ENCODE results near the gene SLC39A7.

The SLC39A7 gene

DNA sequence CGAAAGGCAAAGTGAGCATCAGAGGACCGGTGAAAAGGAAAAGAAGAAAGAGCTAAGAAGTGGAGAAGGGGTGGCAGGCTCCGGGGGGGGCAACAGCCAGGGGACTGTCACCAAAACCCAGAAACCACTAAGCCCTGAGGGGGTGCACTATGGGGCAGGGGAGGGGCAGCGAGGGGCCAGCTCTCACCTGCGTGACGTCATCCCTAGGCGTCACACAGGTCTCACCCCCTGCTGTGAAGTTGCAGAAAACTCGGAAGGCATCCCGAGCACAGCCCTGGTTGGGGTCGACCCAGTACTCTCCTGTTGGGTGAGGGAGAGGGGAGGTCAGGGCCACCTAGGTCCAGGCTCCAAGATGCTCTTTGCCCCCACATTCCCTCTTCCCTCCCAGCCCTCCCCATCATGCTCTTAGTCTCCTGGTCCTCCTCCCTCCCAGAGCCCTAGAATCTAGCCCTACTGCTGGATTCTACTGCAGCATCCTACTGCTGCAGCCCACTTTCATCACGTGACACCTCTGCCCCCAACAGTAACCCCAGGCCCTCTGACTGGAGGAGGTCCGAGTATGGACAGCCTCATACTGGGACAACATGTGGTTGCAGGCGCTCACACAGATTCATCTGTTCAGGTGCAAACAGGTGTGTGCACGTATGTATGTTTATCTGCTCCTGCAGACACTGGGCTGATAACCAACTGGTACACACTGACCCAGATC, 35.8 kb upstream of the SLC39A7 start:
- Histone ChIP-seq H3K27ac (ENCODE audit: low read depth, low read length) (no peak overlapping the region), H3K4me1 (ENCODE audit: insufficient read depth, low read length) (peaks cover 14% of the 10 kb centered on the region), H3K4me3 (ENCODE audit: low read depth in 1 of 2, low read length in 2 of 2) (no peak overlapping the region), H3K36me3 (ENCODE audit: insufficient read depth, low read length) (no peaks in the 10 kb centered on the region), H3K9me3 (ENCODE audit: low read length) (no peaks in the 10 kb centered on the region), H3K9ac (ENCODE audit: low read length) (no peak overlapping the region), H3K27me3 (ENCODE audit: control insufficient read depth in 1 of 2, insufficient read depth in 2 of 2, low read length in 2 of 2) (no peaks in the 10 kb centered on the region)

DNA sequence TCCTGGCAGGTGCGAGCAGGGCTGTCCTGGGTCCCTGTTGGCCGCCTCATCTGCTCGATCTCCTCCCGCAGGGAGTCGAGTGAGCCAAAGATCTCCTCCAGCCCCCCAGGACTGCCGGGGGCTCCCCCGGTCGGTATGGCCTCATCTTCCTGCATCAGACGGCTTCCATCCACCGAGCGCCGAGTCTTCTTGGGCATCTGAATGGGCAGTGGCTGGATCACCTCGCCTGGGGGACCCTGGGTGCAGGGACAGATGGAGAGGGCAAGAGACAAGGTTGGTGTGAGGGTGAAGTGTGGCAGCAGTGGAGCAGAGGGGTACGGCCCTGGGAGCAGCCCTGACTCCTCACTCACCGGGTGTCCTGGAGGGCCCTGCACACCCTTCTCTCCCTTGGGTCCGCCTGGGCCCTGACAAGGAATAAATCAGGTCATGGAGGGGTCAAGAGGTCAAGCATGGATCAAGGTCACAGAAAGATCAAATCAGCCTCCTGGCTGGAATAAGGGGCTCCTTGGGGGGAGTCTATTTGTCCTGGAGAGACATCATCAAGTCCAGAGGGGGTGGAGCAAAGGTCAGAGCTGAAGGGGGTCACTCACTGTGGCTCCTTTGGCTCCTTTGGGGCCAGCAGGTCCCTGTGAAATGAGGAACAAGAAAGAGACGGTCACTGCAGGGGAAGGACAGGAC, 34.9 kb upstream of the SLC39A7 start:
- Histone ChIP-seq H3K9ac (ENCODE audit: low read length) (no peak overlapping the region), H3K27me3 (ENCODE audit: control insufficient read depth in 1 of 2, insufficient read depth in 2 of 2, low read length in 2 of 2) (no peaks in the 10 kb centered on the region), H3K36me3 (ENCODE audit: insufficient read depth, low read length) (no peaks in the 10 kb centered on the region), H3K4me1 (ENCODE audit: insufficient read depth, low read length) (peaks cover 12% of the 10 kb centered on the region), H3K4me3 (ENCODE audit: low read depth in 1 of 2, low read length in 2 of 2) (no peak overlapping the region), H3K9me3 (ENCODE audit: low read length) (no peaks in the 10 kb centered on the region), H3K27ac (ENCODE audit: low read depth, low read length) (no peak overlapping the region)

DNA sequence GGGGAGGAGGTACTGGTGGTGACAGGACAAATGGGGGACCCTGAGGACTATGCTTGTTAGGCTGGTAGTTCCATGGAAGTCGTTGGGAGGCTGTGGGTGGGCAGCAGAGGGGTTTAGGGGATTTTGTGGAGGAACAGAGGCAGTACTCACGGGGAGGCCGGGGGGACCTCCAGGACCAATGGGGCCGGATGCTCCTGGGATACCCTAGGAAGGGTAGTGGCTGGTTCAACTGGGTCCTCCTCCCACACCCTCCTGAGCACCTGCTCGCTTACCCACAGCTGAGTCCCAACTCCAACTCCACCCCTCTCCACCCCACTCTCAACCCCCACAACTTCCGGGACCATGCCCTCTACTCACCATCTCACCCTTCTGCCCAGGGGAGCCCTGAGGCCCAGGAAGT, 34.3 kb upstream of the SLC39A7 start:
- no peak overlapping the region for H3K4me3 ChIP-seq (ENCODE audit: low read depth in 1 of 2, low read length in 2 of 2)
- no peak overlapping the region for H3K27ac ChIP-seq (ENCODE audit: low read depth, low read length)
- H3K9me3 ChIP-seq (ENCODE audit: low read length), result no peaks in the 10 kb centered on the region
- H3K4me1 ChIP-seq (ENCODE audit: insufficient read depth, low read length), result peaks cover 5% of the 10 kb centered on the region
- H3K9ac ChIP-seq (ENCODE audit: low read length), result no peak overlapping the region
- H3K27me3 ChIP-seq (ENCODE audit: control insufficient read depth in 1 of 2, insufficient read depth in 2 of 2, low read length in 2 of 2), result no peaks in the 10 kb centered on the region
- no peaks in the 10 kb centered on the region for H3K36me3 ChIP-seq (ENCODE audit: insufficient read depth, low read length)

DNA sequence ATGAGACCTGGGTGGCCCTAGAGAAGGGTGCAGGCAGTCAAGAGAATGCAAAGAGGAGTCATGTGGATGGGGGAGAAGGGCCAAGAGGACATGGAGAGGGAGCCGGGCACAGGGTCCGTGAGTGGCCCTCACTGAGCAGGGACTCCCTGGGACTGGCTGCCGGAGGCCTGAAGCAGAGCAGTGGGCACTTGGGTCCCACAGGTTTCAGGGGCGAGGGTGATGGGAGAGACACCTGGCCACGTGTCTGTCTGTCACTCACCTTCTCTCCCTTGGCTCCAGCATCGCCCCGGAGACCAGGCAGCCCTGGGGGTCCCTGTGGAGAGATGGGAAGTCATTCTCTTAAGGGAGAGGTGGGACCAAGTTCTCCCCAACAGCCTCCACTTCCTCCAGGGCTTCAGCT, 33.9 kb upstream of the SLC39A7 start:
- no peak overlapping the region for H3K9ac ChIP-seq (ENCODE audit: low read length)
- H3K27ac ChIP-seq (ENCODE audit: low read depth, low read length), result no peak overlapping the region
- H3K27me3 ChIP-seq (ENCODE audit: control insufficient read depth in 1 of 2, insufficient read depth in 2 of 2, low read length in 2 of 2), result no peaks in the 10 kb centered on the region
- H3K4me3 ChIP-seq (ENCODE audit: low read depth in 1 of 2, low read length in 2 of 2), result no peak overlapping the region
- H3K36me3 ChIP-seq (ENCODE audit: insufficient read depth, low read length), result no peaks in the 10 kb centered on the region
- H3K4me1 ChIP-seq (ENCODE audit: insufficient read depth, low read length), result peaks cover 4% of the 10 kb centered on the region
- no peaks in the 10 kb centered on the region for H3K9me3 ChIP-seq (ENCODE audit: low read length)

DNA sequence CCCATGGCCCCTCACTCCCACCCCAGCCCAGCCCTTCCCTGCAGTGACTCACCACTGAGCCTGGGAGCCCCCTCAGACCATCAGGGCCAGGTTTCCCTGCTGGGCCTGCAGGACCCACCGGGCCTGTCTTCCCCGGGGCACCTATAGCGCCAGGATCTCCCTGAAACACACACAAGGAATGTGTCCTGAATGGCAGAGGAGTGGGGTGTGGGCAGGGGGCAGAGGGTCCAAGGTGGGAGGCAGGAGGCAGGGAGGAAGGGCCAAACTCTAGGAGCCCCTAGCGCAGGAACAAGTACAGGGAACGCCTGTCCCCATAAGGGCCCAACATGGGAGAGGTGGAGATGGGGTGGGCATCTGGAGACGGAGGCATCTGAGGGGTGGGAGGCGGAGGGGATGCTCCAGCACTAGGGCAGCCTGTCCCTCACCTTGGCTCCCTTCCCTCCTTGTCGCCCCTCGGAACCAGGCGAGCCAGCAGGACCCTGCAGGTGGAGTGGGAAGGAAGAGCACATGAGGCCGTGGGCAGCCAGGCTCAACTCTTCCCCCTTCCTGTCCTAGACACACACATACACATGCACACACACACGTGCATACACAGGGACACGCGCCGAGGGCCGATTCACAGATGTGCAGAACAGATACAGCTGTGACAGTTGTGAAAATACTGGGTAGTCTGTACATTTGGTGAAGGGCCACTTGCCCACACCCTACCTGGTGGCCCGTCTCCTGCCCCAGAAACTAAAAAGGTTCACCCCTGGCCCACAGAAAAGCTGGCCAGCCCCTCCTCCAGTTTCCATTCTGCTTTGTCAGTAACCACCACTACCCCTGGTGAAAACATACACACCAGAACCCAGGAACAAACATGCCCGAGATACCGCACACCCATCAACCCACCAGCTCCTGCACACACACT, 33.0 kb upstream of the SLC39A7 start:
- Histone ChIP-seq H3K4me3 (ENCODE audit: low read depth in 1 of 2, low read length in 2 of 2) (no peak overlapping the region), H3K36me3 (ENCODE audit: insufficient read depth, low read length) (no peaks in the 10 kb centered on the region), H3K9ac (ENCODE audit: low read length) (no peak overlapping the region), H3K9me3 (ENCODE audit: low read length) (no peaks in the 10 kb centered on the region), H3K27me3 (ENCODE audit: control insufficient read depth in 1 of 2, insufficient read depth in 2 of 2, low read length in 2 of 2) (no peaks in the 10 kb centered on the region), H3K4me1 (ENCODE audit: insufficient read depth, low read length) (no peaks in the 10 kb centered on the region), H3K27ac (ENCODE audit: low read depth, low read length) (no peak overlapping the region)

DNA sequence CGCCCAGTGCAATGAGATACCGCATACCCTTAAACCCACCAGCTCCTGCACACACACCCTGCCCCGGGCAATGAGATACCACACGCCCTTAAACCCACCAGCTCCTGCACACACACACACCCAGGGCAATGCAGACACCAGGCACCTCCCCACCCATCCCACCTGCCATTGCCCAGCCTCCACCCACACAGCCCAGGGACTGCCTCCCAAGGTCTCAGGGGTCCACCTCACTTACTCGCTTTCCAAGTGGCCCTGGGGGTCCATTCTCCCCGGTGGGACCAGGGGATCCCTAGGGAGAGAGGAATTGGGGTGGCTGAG, 32.4 kb upstream of the SLC39A7 start:
- no peaks in the 10 kb centered on the region for H3K36me3 ChIP-seq (ENCODE audit: insufficient read depth, low read length)
- H3K9ac ChIP-seq (ENCODE audit: low read length), result no peak overlapping the region
- no peak overlapping the region for H3K27ac ChIP-seq (ENCODE audit: low read depth, low read length)
- no peaks in the 10 kb centered on the region for H3K27me3 ChIP-seq (ENCODE audit: control insufficient read depth in 1 of 2, insufficient read depth in 2 of 2, low read length in 2 of 2)
- H3K4me1 ChIP-seq (ENCODE audit: insufficient read depth, low read length), result no peaks in the 10 kb centered on the region
- H3K4me3 ChIP-seq (ENCODE audit: low read depth in 1 of 2, low read length in 2 of 2), result no peak overlapping the region
- no peaks in the 10 kb centered on the region for H3K9me3 ChIP-seq (ENCODE audit: low read length)

DNA sequence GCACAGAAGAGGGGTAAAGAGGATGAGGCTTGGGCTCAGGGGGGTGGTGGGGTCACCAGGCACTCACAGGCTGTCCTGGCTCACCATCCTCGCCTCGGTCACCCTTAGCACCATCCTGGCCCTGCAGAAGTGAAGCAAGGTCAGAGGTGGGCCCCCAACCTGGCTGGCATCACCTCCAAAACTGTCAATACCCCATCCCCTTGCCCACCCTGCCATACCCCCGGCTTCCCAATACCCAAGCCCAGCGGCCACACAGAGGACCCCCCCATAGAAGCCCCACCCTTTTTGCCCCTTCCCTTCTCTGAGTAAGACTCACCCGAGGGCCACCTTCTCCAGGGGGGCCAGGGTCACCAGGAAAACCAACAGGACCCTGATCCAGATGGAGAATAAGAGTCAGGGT, 32.0 kb upstream of the SLC39A7 start:
- no peaks in the 10 kb centered on the region for H3K27me3 ChIP-seq (ENCODE audit: control insufficient read depth in 1 of 2, insufficient read depth in 2 of 2, low read length in 2 of 2)
- no peaks in the 10 kb centered on the region for H3K9me3 ChIP-seq (ENCODE audit: low read length)
- no peak overlapping the region for H3K4me3 ChIP-seq (ENCODE audit: low read depth in 1 of 2, low read length in 2 of 2)
- H3K9ac ChIP-seq (ENCODE audit: low read length), result no peak overlapping the region
- H3K4me1 ChIP-seq (ENCODE audit: insufficient read depth, low read length), result no peaks in the 10 kb centered on the region
- H3K36me3 ChIP-seq (ENCODE audit: insufficient read depth, low read length), result no peaks in the 10 kb centered on the region
- H3K27ac ChIP-seq (ENCODE audit: low read depth, low read length), result no peak overlapping the region

DNA sequence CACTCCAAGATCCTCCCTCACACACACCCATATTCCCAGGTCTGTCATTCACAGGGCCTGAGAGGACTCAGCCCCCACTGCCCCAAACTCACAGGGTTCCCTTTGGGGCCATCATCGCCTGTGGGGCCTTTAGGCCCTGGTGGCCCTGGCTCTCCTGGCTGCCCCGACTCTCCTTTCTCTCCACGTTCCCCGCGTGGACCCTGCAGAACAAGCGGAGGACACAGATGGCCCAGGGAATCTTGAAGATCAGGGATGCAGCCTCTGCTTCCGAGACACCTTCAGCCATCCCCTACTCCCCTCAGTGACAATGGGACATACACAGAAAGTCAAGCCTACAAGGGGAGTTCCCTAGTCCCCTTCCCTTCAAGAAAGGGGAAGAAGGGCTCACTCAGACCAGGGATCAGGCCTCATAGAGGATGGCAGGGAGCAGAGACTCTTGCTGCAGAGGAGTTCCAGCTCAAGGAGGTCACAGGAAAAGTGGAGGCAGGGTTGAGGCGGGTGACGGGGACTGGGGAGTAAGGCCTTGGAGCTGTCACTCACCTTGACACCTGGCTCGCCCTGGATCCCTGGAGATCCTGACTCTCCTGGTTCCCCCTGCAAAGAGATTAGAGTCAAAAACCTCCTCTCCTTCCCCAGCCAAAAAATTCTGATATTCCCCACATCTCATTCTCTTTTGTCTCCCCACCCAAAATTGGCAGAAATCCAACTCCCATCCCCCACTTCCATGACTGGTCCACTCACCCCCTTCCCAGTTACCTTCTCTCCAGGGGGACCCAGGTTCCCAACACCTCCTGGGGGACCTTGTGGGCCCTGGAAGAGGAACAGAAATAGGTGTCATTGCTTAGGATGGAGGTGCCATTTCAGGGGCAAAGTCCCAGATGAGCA, 31.1 kb upstream of the SLC39A7 start:
- Histone ChIP-seq H3K9ac (ENCODE audit: low read length) (no peak overlapping the region), H3K9me3 (ENCODE audit: low read length) (no peaks in the 10 kb centered on the region), H3K27me3 (ENCODE audit: control insufficient read depth in 1 of 2, insufficient read depth in 2 of 2, low read length in 2 of 2) (no peaks in the 10 kb centered on the region), H3K27ac (ENCODE audit: low read depth, low read length) (no peak overlapping the region), H3K36me3 (ENCODE audit: insufficient read depth, low read length) (no peaks in the 10 kb centered on the region), H3K4me3 (ENCODE audit: low read depth in 1 of 2, low read length in 2 of 2) (no peak overlapping the region), H3K4me1 (ENCODE audit: insufficient read depth, low read length) (no peaks in the 10 kb centered on the region)

DNA sequence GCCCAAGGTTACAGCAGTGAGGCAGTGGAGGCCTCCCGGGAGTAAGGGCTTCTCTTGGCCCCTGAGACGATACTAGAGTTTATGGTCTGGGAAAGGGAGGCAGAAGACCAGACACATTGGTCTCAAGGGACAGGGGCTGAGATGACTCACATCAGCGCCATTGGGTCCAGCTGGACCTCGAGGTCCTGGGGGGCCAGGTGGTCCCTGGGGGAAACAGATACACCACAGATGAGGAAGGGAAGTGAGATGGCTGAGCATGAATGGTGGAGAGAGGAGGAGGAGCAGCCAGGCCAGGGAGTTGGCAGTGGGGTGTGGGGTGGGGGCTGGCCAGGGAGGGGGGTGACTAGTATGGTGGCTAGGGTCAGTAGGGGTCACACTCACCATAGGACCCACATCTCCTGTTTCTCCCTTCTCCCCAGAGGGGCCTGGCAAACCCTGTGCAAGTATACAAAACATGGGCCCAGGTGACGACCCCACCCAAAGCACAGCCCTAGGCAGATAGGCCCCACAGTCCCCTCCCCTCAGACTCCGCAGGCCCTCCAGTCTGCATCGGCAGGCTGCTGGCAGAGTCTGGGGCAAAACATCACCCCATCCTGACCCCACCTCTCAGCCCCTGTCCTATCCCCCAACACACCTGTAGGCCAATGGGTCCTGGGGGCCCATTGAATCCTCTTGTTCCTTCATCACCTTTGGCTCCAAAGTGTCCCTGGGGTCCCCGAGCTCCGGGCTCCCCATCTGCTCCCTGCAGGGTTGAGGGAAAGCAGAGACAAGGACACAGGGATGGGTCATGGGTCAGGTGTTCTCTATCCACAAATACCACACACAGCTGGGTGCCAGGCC, 30.3 kb upstream of the SLC39A7 start:
- no peak overlapping the region for H3K4me3 ChIP-seq (ENCODE audit: low read depth in 1 of 2, low read length in 2 of 2)
- no peaks in the 10 kb centered on the region for H3K4me1 ChIP-seq (ENCODE audit: insufficient read depth, low read length)
- H3K36me3 ChIP-seq (ENCODE audit: insufficient read depth, low read length), result no peaks in the 10 kb centered on the region
- no peak overlapping the region for H3K27ac ChIP-seq (ENCODE audit: low read depth, low read length)
- no peak overlapping the region for H3K9ac ChIP-seq (ENCODE audit: low read length)
- H3K27me3 ChIP-seq (ENCODE audit: control insufficient read depth in 1 of 2, insufficient read depth in 2 of 2, low read length in 2 of 2), result no peaks in the 10 kb centered on the region
- H3K9me3 ChIP-seq (ENCODE audit: low read length), result no peaks in the 10 kb centered on the region

DNA sequence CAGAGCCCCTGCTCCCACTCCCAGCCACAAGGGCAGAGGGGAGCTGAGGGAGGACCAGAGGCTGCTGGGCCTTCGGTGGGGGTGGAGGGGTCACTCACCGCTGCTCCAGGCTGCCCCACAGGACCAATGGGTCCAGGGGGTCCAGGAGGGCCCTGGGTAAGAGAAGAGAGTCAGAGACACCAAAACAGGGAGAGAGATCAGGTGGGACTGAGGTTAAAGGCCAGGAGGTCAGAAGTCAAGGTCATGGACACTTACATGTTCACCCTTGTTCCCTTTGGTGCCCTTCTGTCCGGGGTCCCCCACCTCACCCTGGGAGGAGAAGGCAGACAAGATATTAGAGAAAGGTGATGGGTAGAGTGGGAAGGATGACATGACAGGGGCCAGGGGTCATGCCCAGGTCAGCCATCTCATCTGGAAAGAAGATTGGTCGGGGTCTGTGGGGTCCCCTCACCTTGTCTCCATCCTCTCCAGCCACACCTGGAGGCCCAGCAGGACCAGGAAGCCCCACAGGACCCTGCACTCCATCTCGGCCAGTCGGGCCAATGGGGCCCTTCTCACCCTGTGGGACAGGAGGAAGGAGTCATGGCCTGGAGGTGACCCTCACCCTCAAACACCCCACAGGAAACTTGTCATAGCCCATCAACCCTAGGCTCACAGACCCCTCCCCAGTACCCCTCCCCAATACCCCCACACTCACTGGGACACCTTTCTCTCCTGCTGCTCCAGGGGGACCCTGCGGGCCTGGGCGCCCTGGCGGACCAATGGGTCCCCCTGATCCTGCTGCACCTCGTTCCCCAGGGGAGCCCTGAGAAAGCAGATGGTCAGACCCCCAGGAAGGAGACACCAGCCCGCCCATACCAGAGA, 29.4 kb upstream of the SLC39A7 start:
- H3K36me3 ChIP-seq (ENCODE audit: insufficient read depth, low read length), result no peaks in the 10 kb centered on the region
- no peak overlapping the region for H3K4me3 ChIP-seq (ENCODE audit: low read depth in 1 of 2, low read length in 2 of 2)
- H3K27ac ChIP-seq (ENCODE audit: low read depth, low read length), result no peak overlapping the region
- H3K9ac ChIP-seq (ENCODE audit: low read length), result no peak overlapping the region
- H3K4me1 ChIP-seq (ENCODE audit: insufficient read depth, low read length), result no peaks in the 10 kb centered on the region
- H3K27me3 ChIP-seq (ENCODE audit: control insufficient read depth in 1 of 2, insufficient read depth in 2 of 2, low read length in 2 of 2), result no peaks in the 10 kb centered on the region
- no peaks in the 10 kb centered on the region for H3K9me3 ChIP-seq (ENCODE audit: low read length)
